ENCODE data around the gene NEURL1. TPM values are rescaled to one million over a fixed set of nuclear protein-coding genes. Genes with fewer than 3 reads are reported as not detected.

The NEURL1 gene
- total and polyA plus RNA-seq, 10 of the 15 experiments (the other 5 are each of a cell fraction or from before 2014, with no cell fraction given) = 0.02 to 0.05 (median 0.05) TPM; not detected in 6

DNA sequence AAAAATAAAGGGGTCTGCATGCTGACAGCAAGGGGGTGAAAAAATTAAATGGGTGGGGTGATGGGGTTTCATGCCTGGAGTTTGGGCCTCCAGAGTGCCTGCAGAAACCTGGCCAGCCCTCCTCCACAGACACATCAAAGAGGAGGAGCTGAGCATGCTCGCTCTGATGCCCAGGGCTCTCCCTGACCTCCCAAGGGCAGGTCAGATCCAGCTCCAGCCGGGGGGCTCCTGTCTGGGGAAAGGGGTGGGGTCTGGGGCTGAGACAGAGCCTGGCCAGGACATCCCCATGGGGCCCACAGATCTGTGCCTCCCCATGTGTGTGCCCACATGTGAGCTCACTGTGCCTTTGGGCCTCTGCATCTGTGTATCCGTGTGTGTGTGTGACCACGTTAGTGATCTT, 33.9 kb upstream of the NEURL1 start:
- WGBS (ENCODE audit: insufficient coverage, insufficient replicate concordance, low lambda C conversion rate, missing lambda C conversion rate) = 25% methylated on average over 4 of the region's 4 CpGs
- Histone ChIP-seq H3K4me1 (ENCODE audit: control insufficient read depth, insufficient read depth, low read length) (peaks cover 16% of the 10 kb centered on the region), H3K79me2 (ENCODE audit: control insufficient read depth, insufficient read depth, low read length) (no peaks in the 10 kb centered on the region), H3K4me3 (no peak overlapping the region), H4K20me1 (ENCODE audit: control insufficient read depth, insufficient read depth) (no peaks in the 10 kb centered on the region), H3K36me3 (ENCODE audit: control insufficient read depth in 2 of 2, insufficient read depth in 2 of 2, low read length in 1 of 2) (no peaks in the 10 kb centered on the region), H3K27me3 (replicated peaks in 1 of 2; ENCODE audit: control insufficient read depth in 2 of 2, insufficient read depth in 2 of 2, low read length in 1 of 2) (no peaks in the 10 kb centered on the region), H3K9me3 (replicated peaks; ENCODE audit: control insufficient read depth, insufficient read depth, low read length) (no peaks in the 10 kb centered on the region), H3K9ac (ENCODE audit: control insufficient read depth, insufficient read depth, low read length) (no peak overlapping the region), H3K4me2 (ENCODE audit: control insufficient read depth, insufficient read depth) (no peak overlapping the region), H3K27ac (ENCODE audit: control insufficient read depth, insufficient read depth) (no peak overlapping the region), H2AFZ (ENCODE audit: control insufficient read depth, low read depth, low read length) (no peak overlapping the region)
- TF ChIP-seq, protein P1, sequence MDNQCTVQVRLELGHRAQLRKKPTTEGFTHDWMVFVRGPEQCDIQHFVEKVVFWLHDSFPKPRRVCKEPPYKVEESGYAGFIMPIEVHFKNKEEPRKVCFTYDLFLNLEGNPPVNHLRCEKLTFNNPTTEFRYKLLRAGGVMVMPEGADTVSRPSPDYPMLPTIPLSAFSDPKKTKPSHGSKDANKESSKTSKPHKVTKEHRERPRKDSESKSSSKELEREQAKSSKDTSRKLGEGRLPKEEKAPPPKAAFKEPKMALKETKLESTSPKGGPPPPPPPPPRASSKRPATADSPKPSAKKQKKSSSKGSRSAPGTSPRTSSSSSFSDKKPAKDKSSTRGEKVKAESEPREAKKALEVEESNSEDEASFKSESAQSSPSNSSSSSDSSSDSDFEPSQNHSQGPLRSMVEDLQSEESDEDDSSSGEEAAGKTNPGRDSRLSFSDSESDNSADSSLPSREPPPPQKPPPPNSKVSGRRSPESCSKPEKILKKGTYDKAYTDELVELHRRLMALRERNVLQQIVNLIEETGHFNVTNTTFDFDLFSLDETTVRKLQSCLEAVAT (IDR thresholded peaks at IDR 0.05) = no peak
- TF ChIP-seq IKZF1 (conservative IDR thresholded peaks at IDR 0.05) = no peak
- TF ChIP-seq NR2F1 (conservative IDR thresholded peaks at IDR 0.05) = no peak
- TF ChIP-seq, protein P2, sequence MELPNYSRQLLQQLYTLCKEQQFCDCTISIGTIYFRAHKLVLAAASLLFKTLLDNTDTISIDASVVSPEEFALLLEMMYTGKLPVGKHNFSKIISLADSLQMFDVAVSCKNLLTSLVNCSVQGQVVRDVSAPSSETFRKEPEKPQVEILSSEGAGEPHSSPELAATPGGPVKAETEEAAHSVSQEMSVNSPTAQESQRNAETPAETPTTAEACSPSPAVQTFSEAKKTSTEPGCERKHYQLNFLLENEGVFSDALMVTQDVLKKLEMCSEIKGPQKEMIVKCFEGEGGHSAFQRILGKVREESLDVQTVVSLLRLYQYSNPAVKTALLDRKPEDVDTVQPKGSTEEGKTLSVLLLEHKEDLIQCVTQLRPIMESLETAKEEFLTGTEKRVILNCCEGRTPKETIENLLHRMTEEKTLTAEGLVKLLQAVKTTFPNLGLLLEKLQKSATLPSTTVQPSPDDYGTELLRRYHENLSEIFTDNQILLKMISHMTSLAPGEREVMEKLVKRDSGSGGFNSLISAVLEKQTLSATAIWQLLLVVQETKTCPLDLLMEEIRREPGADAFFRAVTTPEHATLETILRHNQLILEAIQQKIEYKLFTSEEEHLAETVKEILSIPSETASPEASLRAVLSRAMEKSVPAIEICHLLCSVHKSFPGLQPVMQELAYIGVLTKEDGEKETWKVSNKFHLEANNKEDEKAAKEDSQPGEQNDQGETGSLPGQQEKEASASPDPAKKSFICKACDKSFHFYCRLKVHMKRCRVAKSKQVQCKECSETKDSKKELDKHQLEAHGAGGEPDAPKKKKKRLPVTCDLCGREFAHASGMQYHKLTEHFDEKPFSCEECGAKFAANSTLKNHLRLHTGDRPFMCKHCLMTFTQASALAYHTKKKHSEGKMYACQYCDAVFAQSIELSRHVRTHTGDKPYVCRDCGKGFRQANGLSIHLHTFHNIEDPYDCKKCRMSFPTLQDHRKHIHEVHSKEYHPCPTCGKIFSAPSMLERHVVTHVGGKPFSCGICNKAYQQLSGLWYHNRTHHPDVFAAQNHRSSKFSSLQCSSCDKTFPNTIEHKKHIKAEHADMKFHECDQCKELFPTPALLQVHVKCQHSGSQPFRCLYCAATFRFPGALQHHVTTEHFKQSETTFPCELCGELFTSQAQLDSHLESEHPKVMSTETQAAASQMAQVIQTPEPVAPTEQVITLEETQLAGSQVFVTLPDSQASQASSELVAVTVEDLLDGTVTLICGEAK (IDR thresholded peaks at IDR 0.05; ENCODE audit: borderline replicate concordance) = no peak
- no peak for TF ChIP-seq BACH1 (IDR thresholded peaks at IDR 0.05; ENCODE audit: borderline replicate concordance)
- TF ChIP-seq RAD51 (IDR thresholded peaks at IDR 0.05) = no peak
- TF ChIP-seq SMARCA5 (IDR thresholded peaks at IDR 0.05) = no peak
- no peak for TF ChIP-seq CHD2 (IDR thresholded peaks at IDR 0.05; ENCODE audit: borderline replicate concordance, low read depth, low read length)
- TF ChIP-seq KLF5 (IDR thresholded peaks at IDR 0.05; ENCODE audit: partially characterized antibody) = no peak
- TF ChIP-seq NFYB (IDR thresholded peaks at IDR 0.05; ENCODE audit: insufficient read depth, low read depth, low read length) = no peak
- TF ChIP-seq, protein P3, sequence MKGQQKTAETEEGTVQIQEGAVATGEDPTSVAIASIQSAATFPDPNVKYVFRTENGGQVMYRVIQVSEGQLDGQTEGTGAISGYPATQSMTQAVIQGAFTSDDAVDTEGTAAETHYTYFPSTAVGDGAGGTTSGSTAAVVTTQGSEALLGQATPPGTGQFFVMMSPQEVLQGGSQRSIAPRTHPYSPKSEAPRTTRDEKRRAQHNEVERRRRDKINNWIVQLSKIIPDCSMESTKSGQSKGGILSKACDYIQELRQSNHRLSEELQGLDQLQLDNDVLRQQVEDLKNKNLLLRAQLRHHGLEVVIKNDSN (IDR thresholded peaks at IDR 0.05; ENCODE audit: borderline replicate concordance, extremely low read length, insufficient read depth, low read depth, low read length) = no peak
- no peak for TF ChIP-seq DPF2 (IDR thresholded peaks at IDR 0.05)
- no peak for TF ChIP-seq RUNX3 (IDR thresholded peaks at IDR 0.05; ENCODE audit: low read length)
- FAIRE-seq (no peak), ATAC-seq (peak; percentile 18; the same call in 1 of the 3 replicates), DNase-seq (ENCODE audit: low read depth, low spot score) (no peak)
- ChIA-PET POLR2A (interaction anchor here (1.2 to 3.0 kb wide), 4 partner anchors 8 to 17 kb away, joined by 6 to 24 read pairs (median 14); no protein-coding TSS in a partner anchor), SMC1A (ENCODE audit: uncharacterized antibody, unreplicated experiment) (interaction anchor here (1.1 to 2.4 kb wide), 3 partner anchors 10 to 17 kb away, joined by 4 to 10 read pairs (median 6); no protein-coding TSS in a partner anchor), CTCF (interaction anchor here (0.6 to 3.2 kb wide), 3 partner anchors 10 to 95 kb away, joined by 3 to 17 read pairs (median 5); no protein-coding TSS in a partner anchor), RAD21 (ENCODE audit: unreplicated experiment) (interaction anchor here (1.5 to 2.3 kb wide), 2 partner anchors 12 to 34 kb away, joined by 3 to 19 read pairs; partner anchors contain the start of gene NEURL1)
- in situ Hi-C loops (cut with MboI) (no loop called here), intact Hi-C loops (cut with micrococcal nuclease; ENCODE audit: unreplicated experiment) (no loop called here)
- BruUV-seq (replicated peaks) = no TSS peak

All from GM12878 (cell line).